Heart right ventricle (tissue), 16 donors: ENCODE results near the gene RASIP1. TPM values are rescaled to one million over a fixed set of nuclear protein-coding genes. Genes with fewer than 3 reads are reported as not detected.
"Not testable (repeated sequence)": the region's sequence is repeated elsewhere in the genome, so short reads cannot be mapped to it uniquely, and the experiment has no call there.

Experiments used
- ATAC-seq, 8 donors: fragments of 200-7000 bp; cut with Tn5 transposase; one replicate each; pipeline ENCODE4 v1.9.1; 2020; ENCODE audit warnings: mild to moderate bottlenecking in 8 of 8, moderate library complexity in 8 of 8, moderate number of reproducible peaks in 1 of 8
- DNase-seq, 2 donors: peaks; one replicate each; pipeline ENCODE4 v3.0.0-alpha.2; 2020
- H3K27ac ChIP-seq, 10 donors: fragments of 200-600 bp; sonication (generic) in 2 of 10; one replicate each; pipeline versions ENCODE4 v1.5.0 to v1.8.0; 2020 to 2022; ENCODE audit warnings: mild to moderate bottlenecking in 3 of 10
- H3K27me3 ChIP-seq, 7 donors: fragments of 200-600 bp; one replicate each; pipeline ENCODE4 v1.8.0; 2021 to 2022; ENCODE audit warnings: mild to moderate bottlenecking in 2 of 7
- H3K36me3 ChIP-seq, 9 donors: fragments of 200-600 bp; sonication (generic) in 1 of 9; one replicate each; pipeline versions ENCODE4 v1.5.0 to v1.8.0; 2020 to 2022; ENCODE audit warnings: mild to moderate bottlenecking in 2 of 9
- H3K4me1 ChIP-seq, 9 donors: fragments of 200-600 bp; sonication (generic) in 1 of 9; one replicate each; pipeline versions ENCODE4 v1.5.0 to v1.8.0; 2020 to 2022; ENCODE audit warnings: mild to moderate bottlenecking in 4 of 9
- H3K4me3 ChIP-seq, 10 donors: fragments of 200-600 bp; sonication (generic) in 2 of 10; one replicate each; pipeline versions ENCODE4 v1.5.0 to v1.8.0; 2020 to 2022; ENCODE audit warnings: mild to moderate bottlenecking in 7 of 10, moderate library complexity in 2 of 10
- H3K9me3 ChIP-seq, 11 donors: fragments of 200-600 bp in 10 of 11; sonication (generic) in 2 of 11; one replicate each; pipeline versions ENCODE4 v1.5.0 to v1.8.0; 2013 to 2022; ENCODE audit warnings: mild to moderate bottlenecking in 2 of 11, control low read depth in 1 of 11, moderate library complexity in 1 of 11
- CTCF ChIP-seq, 9 donors: fragments of 200-600 bp; sonication (generic) in 2 of 9; IDR thresholded peaks; one replicate each; pipeline versions ENCODE4 v1.5.0 to v1.8.0; 2021 to 2022; ENCODE audit warnings: antibody characterized with exemption in 9 of 9, mild to moderate bottlenecking in 5 of 9, moderate library complexity in 1 of 9
- WGBS, 2 donors: extraction: QIAGEN DNeasy Blood & Tissue Kit; methylation state at CpG; one replicate each; pipeline ENCODE4 v1.1.7; 2013; ENCODE audit warnings: inconsistent platforms in 1 of 2; 5-methylcytosine and 5-hydroxymethylcytosine counted together
- intact Hi-C, 10 donors: fragments of 100-400 bp; cut with DNase I; formaldehyde crosslinking; loops; one replicate each; pipeline versions ENCODE4 v1.11.1 to v1.14.2; 2022
- polyA plus RNA-seq, 2 donors: library from polyadenylated mRNA; stranded (reverse); fragments of 200-250 nt; gene quantifications; one replicate each; pipeline ENCODE4 v1.2.3, GENCODE V29; 2013
- total RNA-seq, 10 donors: library from RNA; stranded (reverse); fragmentation: NEBNext Ultra II Directional in 3 of 10; extraction: Animal tissue kit (Norgen Biotek cat#: 25700) in 3 of 10; gene quantifications; one replicate each; pipeline versions ENCODE4 v1.2.1 to v1.2.4, GENCODE V29; 2021 to 2023
- donor health status: Arrhythmogenic right ventricular cardiomyopathy.
- donor health status: ischemic (EF 13 %, LVEDD 7.1; RV severe dilation, severe dysfunction).
- donor health status: healthy with polysubstance abuse.
- donor health status: DM: no; HTN: yes; CAD: no.
- donor health status: DM: no; HTN: no; CAD: no.
- donor health status: ischemic (EF 25% LVEDD 6.9; RV normal size, moderate dysfunction).
- donor health status: ischemic (EF 25% LVEDD 5.7; RV mildly dilated, moderate dysfunction).
- donor health status: healthy.
- donor health status: DM: yes; HTN: yes; CAD: no.
- donor health status: Ischemic cardiomyopathy.
- donor health status: ischemic (EF 35%, LVEDD 5.7; RV mildly dilated, moderate dysfunction).
- donor health status: nonischemic (EF 11% LVEDD 7.7; RV severe dilation, severe dysfunction).
- donor health status: DM: yes; HTN: yes; CAD: no.
- donor health status: PGD.
- donor health status: ischemic (EF 29% LVEDD 5.4; RV normal size, mild dysfunction).
- donor health status: nonischemic (EF 23%, LVEDD 6.1; RV moderate dilation, normal function).

The RASIP1 gene
- total and polyA plus RNA-seq, 12 donors: 13.6 to 27.3 (median 16.2) TPM

GRCh38 chr19:48689449-48689848 is 51.0 kb downstream of the RASIP1 start:
- no peaks in the 10 kb centered on the region for H3K9me3 ChIP-seq
- DNase-seq (no peak), ATAC-seq (no peak)
- no peak overlapping the region for H3K4me3 ChIP-seq
- no peak overlapping the region for H3K27ac ChIP-seq
- intact Hi-C loops: no loop called here
- no peaks in the 10 kb centered on the region for H3K27me3 ChIP-seq
- WGBS, 2 donors: 67 to 71% methylated on average over 7 of the region's 7 CpGs
- TF ChIP-seq CTCF (IDR thresholded peaks at IDR 0.05): no peak
- H3K4me1 ChIP-seq: no peaks in the 10 kb centered on the region
- H3K36me3 ChIP-seq: no peaks in the 10 kb centered on the region

- 80 to 90% methylated on average over 3 of the region's 3 CpGs for whole genome bisulfite sequencing, 2 donors
- intact Hi-C loops: no loop called here
Measured at GRCh38 chr19:48687776-48688175, 52.6 kb downstream of the RASIP1 start.

GRCh38 chr19:48686637-48687036 is 53.8 kb downstream of the RASIP1 start:
- WGBS, 2 donors: 95 to 96% methylated on average over 7 of the region's 7 CpGs
- H3K27ac ChIP-seq, DNase-seq, intact Hi-C loops, H3K4me3 ChIP-seq, H3K27me3 ChIP-seq, H3K36me3 ChIP-seq, H3K4me1 ChIP-seq, ATAC-seq, H3K9me3 ChIP-seq: not testable (repeated sequence)

More at GRCh38 chr19:48687776-48688175, 52.6 kb downstream of the RASIP1 start:
- DNase-seq (no peak), ATAC-seq (no peak)
- Histone ChIP-seq H3K4me1 (no peaks in the 10 kb centered on the region), H3K4me3 (no peak overlapping the region), H3K36me3 (no peaks in the 10 kb centered on the region), H3K27me3 (no peaks in the 10 kb centered on the region), H3K27ac (no peak overlapping the region), H3K9me3 (no peaks in the 10 kb centered on the region)
- TF ChIP-seq CTCF (IDR thresholded peaks at IDR 0.05): no peak

- Histone ChIP-seq H3K27me3 (no peaks in the 10 kb centered on the region), H3K36me3 (no peaks in the 10 kb centered on the region), H3K27ac (no peak overlapping the region), H3K9me3 (no peaks in the 10 kb centered on the region), H3K4me3 (no peak overlapping the region), H3K4me1 (no peaks in the 10 kb centered on the region)
- 77 to 88% methylated on average over 3 of the region's 3 CpGs for WGBS, 2 donors
- TF ChIP-seq CTCF (IDR thresholded peaks at IDR 0.05): no peak
- intact Hi-C loops: no loop called here
- DNase-seq (no peak), ATAC-seq (no peak)
Measured at GRCh38 chr19:48686088-48686487, 54.3 kb downstream of the RASIP1 start.

GRCh38 chr19:48685583-48685982 is 54.8 kb downstream of the RASIP1 start:
- no peaks in the 10 kb centered on the region for H3K27me3 ChIP-seq
- ATAC-seq: no peak
- no peak overlapping the region for H3K27ac ChIP-seq
- DNase-seq: no peak
- H3K4me3 ChIP-seq: no peak overlapping the region
- no peaks in the 10 kb centered on the region for H3K9me3 ChIP-seq
- 94 to 96% methylated on average over 9 of the region's 9 CpGs for WGBS, 2 donors
- intact Hi-C loops: no loop called here
- no peak for TF ChIP-seq CTCF (IDR thresholded peaks at IDR 0.05)
- no peaks in the 10 kb centered on the region for H3K36me3 ChIP-seq
- no peaks in the 10 kb centered on the region for H3K4me1 ChIP-seq
